Panc1 (cell line): ENCODE data around the gene MAP2K7. TPM values are rescaled to one million over a fixed set of nuclear protein-coding genes. Genes with fewer than 3 reads are reported as not detected.

Experiments
- ATAC-seq: fragments of 200-7000 bp; cut with Tn5 transposase; 2 replicates; pipeline ENCODE4 v1.9.1; 2020; ENCODE audit warnings: mild to moderate bottlenecking, moderate library complexity
- BruUV-seq: library from RNA; stranded (reverse); fragments of 400-500 nt; replicated peaks from 2 replicates; lab custom pipeline; 2021; lab: Mats Ljungman, UMichigan
- CTCF ChIA-PET: fragments of 300-600 bp; sonication (Branson Sonifier 250); formaldehyde crosslinking; loops from one replicate; lab custom pipeline; 2022; ENCODE audit warnings: antibody characterized with exemption; lab: Charles Lee
- POLR2A ChIA-PET: fragments of 300-600 bp; sonication (Branson Sonifier 250); formaldehyde crosslinking; loops from one replicate; lab custom pipeline; 2022; ENCODE audit warnings: antibody characterized with exemption; lab: Charles Lee
- DNase-seq: peaks from one replicate; pipeline ENCODE4 v3.0.0-alpha.2; 2010; ENCODE audit warnings: low read depth, low spot score
- H3K27ac ChIP-seq: 2 replicates; pipeline ENCODE4 v1.5.1; 2011; ENCODE audit warnings: mild to moderate bottlenecking, low read length, inconsistent platforms
- H3K27me3 ChIP-seq: fragments of 200-500 bp; sonication (Bioruptor generic); 2 replicates; pipeline ENCODE4 v1.6.0; 2014; ENCODE audit warnings: low read length, inconsistent platforms; ENCODE audit not compliant: control insufficient read depth, insufficient read depth
- H3K36me3 ChIP-seq: fragments of 200-500 bp; sonication (Bioruptor generic); 2 replicates; pipeline ENCODE4 v1.5.1; 2014; ENCODE audit warnings: inconsistent platforms, mild to moderate bottlenecking, low read length, moderate library complexity; ENCODE audit not compliant: control insufficient read depth, insufficient read depth
- H3K4me1 ChIP-seq: 2 replicates; pipeline ENCODE4 v1.5.1; 2011; ENCODE audit warnings: inconsistent platforms, mild to moderate bottlenecking, low read length, moderate library complexity; ENCODE audit not compliant: control insufficient read depth, insufficient read depth
- H3K4me3 ChIP-seq, 2 experiments: 2 replicates each; pipeline ENCODE4 v1.5.1; 2011 to 2012; ENCODE audit warnings: low read depth in 2 of 2, low read length in 2 of 2, mild to moderate bottlenecking in 2 of 2, inconsistent platforms in 1 of 2, moderate library complexity in 1 of 2
- H3K9me3 ChIP-seq: fragments of 200-500 bp; sonication (Bioruptor generic); 2 replicates; pipeline ENCODE4 v1.5.1; 2014; ENCODE audit warnings: low read depth, mild to moderate bottlenecking, inconsistent platforms, low read length, moderate library complexity; ENCODE audit not compliant: control insufficient read depth, insufficient read depth
- CTCF ChIP-seq: fragments of 450-650 bp; IDR thresholded peaks from 2 replicates; pipeline ENCODE4 v1.5.1; 2017; ENCODE audit warnings: mild to moderate bottlenecking
- POLR2AphosphoS5 ChIP-seq: IDR thresholded peaks from 2 replicates; pipeline ENCODE4 v1.6.1; 2012; ENCODE audit warnings: mild to moderate bottlenecking, low read depth, low read length, moderate library complexity
- REST ChIP-seq, 2 experiments: IDR thresholded peaks; 2 replicates each; pipeline ENCODE4 v1.6.1; 2011 to 2012; ENCODE audit warnings: low read depth in 2 of 2, control low read depth in 1 of 2, low read length in 1 of 2, mild to moderate bottlenecking in 1 of 2, moderate library complexity in 1 of 2; ENCODE audit not compliant: insufficient read depth in 1 of 2
- SIN3A ChIP-seq: IDR thresholded peaks from 2 replicates; pipeline ENCODE4 v1.6.1; 2012; ENCODE audit warnings: low read depth, mild to moderate bottlenecking, low read length, moderate library complexity, borderline replicate concordance; ENCODE audit not compliant: insufficient read depth
- TCF7L2 ChIP-seq: IDR thresholded peaks from 2 replicates; pipeline ENCODE4 v1.6.1; 2011; ENCODE audit warnings: mild to moderate bottlenecking, low read depth, low read length, inconsistent platforms
- in situ Hi-C: cut with HindIII; loops from 2 replicates; pipeline ENCODE4 v1.10.0; 2016; ENCODE audit warnings: low sequenced_read_pairs, low pct_unique_long_range_greater_than_20kb
- intact Hi-C: fragments of 100-400 bp; cut with micrococcal nuclease; formaldehyde crosslinking; loops from one replicate; pipeline ENCODE4 v1.10.0; 2022; ENCODE audit not compliant: unreplicated experiment
- total RNA-seq: library from RNA; stranded (reverse); gene quantifications from one replicate; pipeline ENCODE4 v1.2.1, GENCODE V29; 2021; ENCODE audit not compliant: unreplicated experiment

Gene MAP2K7
- total RNA-seq, 1 experiment from 2014 or later: 32.9 TPM

- Histone ChIP-seq H3K9me3 (no peaks in the 10 kb centered on the region), H3K36me3 (no peaks in the 10 kb centered on the region), H3K27ac (peak within 1 kb of the TSS; percentile 82), H3K4me1 (peaks cover 60% of the 10 kb centered on the region), H3K4me3 (peak within 1 kb of the TSS; percentile 46 to 53), H3K27me3 (no peaks in the 10 kb centered on the region)
- CTCF ChIA-PET: no interaction called here
- intact Hi-C loops: no loop called here
- peak; percentile 33; the same call in 1 of the 2 replicates for TF ChIP-seq POLR2AphosphoS5
- no peak for TF ChIP-seq SIN3A
- no peak for TF ChIP-seq CTCF
- no peak for DNase-seq
- in situ Hi-C loops: no loop called here
- POLR2A ChIA-PET: no interaction called here
- ATAC-seq: peak; percentile 59
- BruUV-seq: no TSS peak
Observed at GRCh38 chr19:7926021-7926726, 22.5 kb downstream of the MAP2K7 start, which contains the start of gene CTXN1. CTXN1 (minus strand) TSS chr19:7926135; CDS start chr19:7925538, 597 bp downstream.

GRCh38 chr19:7926727-7927604, 23.3 kb downstream of the MAP2K7 start:
- no TSS peak for BruUV-seq
- H3K4me3 ChIP-seq: peak overlapping the region; percentile 38 to 53; a peak in 3 of 4 replicates
- CTCF ChIA-PET: no interaction called here
- DNase-seq: no peak
- POLR2A ChIA-PET: interaction anchor here (0.6 kb wide), 2 partner anchors 21 to 862 kb away, joined by 8 to 10 read pairs; no protein-coding TSS in a partner anchor
- H3K27ac ChIP-seq: peak overlapping the region; percentile 82
- TF ChIP-seq REST (IDR thresholded peaks at IDR 0.05; ENCODE audit: insufficient read depth in 1 of 2, low read depth in 2 of 2, low read length in 1 of 2): no peak
- TF ChIP-seq CTCF: no peak
- TF ChIP-seq POLR2AphosphoS5: no peak
- TF ChIP-seq TCF7L2: no peak
- TF ChIP-seq SIN3A: no peak
- no peaks in the 10 kb centered on the region for H3K36me3 ChIP-seq
- peak; percentile 7 for ATAC-seq
- in situ Hi-C loops: no loop called here
- peaks cover 57% of the 10 kb centered on the region for H3K4me1 ChIP-seq
- H3K9me3 ChIP-seq: no peaks in the 10 kb centered on the region
- intact Hi-C loops: no loop called here
- H3K27me3 ChIP-seq: no peaks in the 10 kb centered on the region
